Endometrial microvascular endothelial cells (primary cell): ENCODE data around the gene MSH2. TPM values are rescaled to one million over a fixed set of nuclear protein-coding genes. Genes with fewer than 3 reads are reported as not detected.
"Not testable (repeated sequence)": the region's sequence is repeated elsewhere in the genome, so short reads cannot be mapped to it uniquely, and the experiment has no call there.

Experiments
- in situ Hi-C: cut with HindIII; loops from 2 replicates; pipeline ENCODE4 v1.10.0; 2017; ENCODE audit warnings: low sequenced_read_pairs, low pct_unique_long_range_greater_than_20kb; ENCODE audit errors: inconsistent ontology term
- total RNA-seq: library from RNA; depleted of rRNA; stranded (reverse); fragments of >200 nt; gene quantifications from one replicate; pipeline ENCODE4 v1.2.3, GENCODE V29; 2015; ENCODE audit errors: inconsistent ontology term

Gene MSH2
- 36.1 TPM for total RNA-seq

DNA sequence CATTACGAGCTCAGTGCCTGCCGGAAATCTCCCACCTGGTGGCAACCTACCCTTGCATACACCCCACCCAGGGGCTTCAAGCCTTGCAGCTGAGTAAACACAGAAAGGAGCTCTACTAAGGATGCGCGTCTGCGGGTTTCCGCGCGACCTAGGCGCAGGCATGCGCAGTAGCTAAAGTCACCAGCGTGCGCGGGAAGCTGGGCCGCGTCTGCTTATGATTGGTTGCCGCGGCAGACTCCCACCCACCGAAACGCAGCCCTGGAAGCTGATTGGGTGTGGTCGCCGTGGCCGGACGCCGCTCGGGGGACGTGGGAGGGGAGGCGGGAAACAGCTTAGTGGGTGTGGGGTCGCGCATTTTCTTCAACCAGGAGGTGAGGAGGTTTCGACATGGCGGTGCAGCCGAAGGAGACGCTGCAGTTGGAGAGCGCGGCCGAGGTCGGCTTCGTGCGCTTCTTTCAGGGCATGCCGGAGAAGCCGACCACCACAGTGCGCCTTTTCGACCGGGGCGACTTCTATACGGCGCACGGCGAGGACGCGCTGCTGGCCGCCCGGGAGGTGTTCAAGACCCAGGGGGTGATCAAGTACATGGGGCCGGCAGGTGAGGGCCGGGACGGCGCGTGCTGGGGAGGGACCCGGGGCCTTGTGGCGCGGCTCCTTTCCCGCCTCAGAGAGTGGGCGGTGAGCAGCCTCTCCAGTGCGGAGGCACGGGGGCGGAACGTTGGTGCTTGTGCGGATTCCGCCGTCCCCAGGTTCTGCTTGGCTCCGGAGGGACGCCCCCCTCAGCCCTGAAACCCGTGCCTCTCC is at the start of gene MSH2:
TSS of gene MSH2 (plus strand) at position 352 of the 804 bp plus-strand sequence. CDS start at position 388, 36 bp downstream.
- in situ Hi-C loops: no loop called here

- in situ Hi-C loops: no loop called here
Observed at GRCh38 chr2:47354013-47354847, 48.7 kb upstream of the MSH2 start.

GRCh38 chr2:47354848-47355204 is 48.1 kb upstream of the MSH2 start:
- in situ Hi-C loops: no loop called here

DNA sequence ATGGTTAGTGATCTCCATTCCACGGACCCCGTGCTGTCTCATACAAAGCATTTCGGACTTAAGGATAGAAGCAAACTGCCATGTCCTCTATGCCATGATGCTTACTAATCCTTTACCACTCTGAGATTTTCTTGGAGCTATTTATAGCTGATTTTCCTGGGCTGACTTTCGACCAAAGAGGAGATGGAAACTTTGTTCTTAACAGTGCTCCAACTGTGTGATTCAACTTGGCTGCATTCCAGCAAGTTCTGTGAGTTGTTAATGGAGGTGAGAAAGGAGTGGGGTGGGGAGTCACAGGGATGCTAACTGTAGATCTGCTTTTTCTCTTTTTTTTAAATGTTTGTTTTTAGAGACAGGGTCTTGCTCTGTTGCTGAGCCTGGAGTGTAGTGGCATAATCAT is 45.5 kb upstream of the MSH2 start:
- in situ Hi-C loops: no loop called here

- in situ Hi-C loops: no loop called here
Observed at GRCh38 chr2:47359375-47359868, 43.5 kb upstream of the MSH2 start.

DNA sequence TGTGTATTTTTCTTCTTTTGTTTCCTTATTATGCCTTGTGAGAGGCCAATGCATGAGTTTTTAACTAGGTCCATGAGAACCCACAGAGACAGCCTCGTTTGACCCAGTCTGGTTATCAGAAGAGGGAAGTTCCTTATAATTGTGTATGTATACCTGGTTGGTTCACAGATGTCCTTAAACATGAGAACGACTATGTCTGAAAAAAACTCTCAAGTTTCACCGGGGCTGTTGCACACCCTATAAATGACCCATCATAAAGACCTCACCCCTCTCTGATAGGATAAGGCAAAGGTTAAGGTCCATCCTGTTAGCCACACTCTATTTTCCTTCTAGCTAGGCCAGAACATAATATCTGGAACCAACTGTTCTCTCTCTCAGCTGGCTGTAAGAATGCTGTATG is 42.7 kb upstream of the MSH2 start:
- in situ Hi-C loops: no loop called here

DNA sequence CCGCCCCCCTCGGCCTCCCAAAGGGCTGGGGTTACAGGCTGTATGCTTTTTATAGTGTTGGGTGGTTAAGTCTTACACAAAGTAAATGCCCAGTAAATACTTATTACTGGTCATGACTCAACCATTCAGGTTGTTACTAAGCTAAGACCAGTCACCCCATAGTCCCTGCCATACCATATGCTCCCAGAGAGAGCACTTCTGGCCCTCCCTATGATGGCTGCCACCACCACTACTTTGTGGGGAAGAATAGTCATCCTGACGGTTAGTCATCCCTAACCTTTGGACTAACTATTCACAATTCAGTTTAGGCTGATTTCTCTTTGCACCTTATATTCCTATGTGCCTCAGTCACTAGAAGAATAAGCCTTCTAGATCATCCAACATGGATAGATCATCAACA is 42.0 kb upstream of the MSH2 start:
- in situ Hi-C loops: no loop called here

GRCh38 chr2:47361505-47362229 is 41.3 kb upstream of the MSH2 start:
- in situ Hi-C loops: not testable (repeated sequence)

GRCh38 chr2:47373747-47374146 is 29.2 kb upstream of the MSH2 start:
- in situ Hi-C loops: no loop called here

GRCh38 chr2:47375307-47375706 is 27.6 kb upstream of the MSH2 start:
- in situ Hi-C loops: no loop called here

GRCh38 chr2:47379384-47379783 is 23.6 kb upstream of the MSH2 start:
- in situ Hi-C loops: no loop called here

- in situ Hi-C loops: no loop called here
Observed at GRCh38 chr2:47381408-47381807, 21.5 kb upstream of the MSH2 start.

DNA sequence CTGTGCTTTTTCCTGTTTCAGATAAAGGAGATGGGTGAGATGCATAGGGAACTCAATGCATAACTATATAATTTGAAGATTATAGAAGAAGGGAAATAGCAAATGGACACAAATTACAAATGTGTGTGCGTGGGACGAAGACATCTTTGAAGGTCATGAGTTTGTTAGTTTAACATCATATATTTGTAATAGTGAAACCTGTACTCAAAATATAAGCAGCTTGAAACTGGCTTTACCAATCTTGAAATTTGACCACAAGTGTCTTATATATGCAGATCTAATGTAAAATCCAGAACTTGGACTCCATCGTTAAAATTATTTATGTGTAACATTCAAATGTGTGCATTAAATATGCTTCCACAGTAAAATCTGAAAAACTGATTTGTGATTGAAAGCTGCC is 16.4 kb upstream of the MSH2 start:
- in situ Hi-C loops: no loop called here

GRCh38 chr2:47388888-47389287 is 14.1 kb upstream of the MSH2 start:
- in situ Hi-C loops: no loop called here

DNA sequence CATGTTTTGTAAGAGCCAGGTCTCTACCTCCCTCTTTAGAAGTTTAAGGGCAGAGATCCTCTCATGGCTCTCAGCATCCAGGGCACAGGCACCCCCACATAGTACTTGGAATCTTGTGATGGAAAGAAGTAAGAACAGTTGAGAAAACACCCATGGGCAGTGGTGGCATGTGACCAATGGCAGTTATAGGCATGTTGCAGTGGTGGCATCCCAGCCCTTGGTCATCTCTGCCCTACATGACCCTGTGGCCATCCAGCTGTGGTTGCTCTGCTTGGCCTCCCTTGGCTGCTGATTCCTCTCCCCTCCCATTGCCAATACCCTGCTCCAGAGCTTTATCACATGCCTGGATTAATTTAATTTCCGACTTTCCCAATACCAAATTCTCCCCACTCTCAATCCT is 13.3 kb upstream of the MSH2 start:
- in situ Hi-C loops: no loop called here

DNA sequence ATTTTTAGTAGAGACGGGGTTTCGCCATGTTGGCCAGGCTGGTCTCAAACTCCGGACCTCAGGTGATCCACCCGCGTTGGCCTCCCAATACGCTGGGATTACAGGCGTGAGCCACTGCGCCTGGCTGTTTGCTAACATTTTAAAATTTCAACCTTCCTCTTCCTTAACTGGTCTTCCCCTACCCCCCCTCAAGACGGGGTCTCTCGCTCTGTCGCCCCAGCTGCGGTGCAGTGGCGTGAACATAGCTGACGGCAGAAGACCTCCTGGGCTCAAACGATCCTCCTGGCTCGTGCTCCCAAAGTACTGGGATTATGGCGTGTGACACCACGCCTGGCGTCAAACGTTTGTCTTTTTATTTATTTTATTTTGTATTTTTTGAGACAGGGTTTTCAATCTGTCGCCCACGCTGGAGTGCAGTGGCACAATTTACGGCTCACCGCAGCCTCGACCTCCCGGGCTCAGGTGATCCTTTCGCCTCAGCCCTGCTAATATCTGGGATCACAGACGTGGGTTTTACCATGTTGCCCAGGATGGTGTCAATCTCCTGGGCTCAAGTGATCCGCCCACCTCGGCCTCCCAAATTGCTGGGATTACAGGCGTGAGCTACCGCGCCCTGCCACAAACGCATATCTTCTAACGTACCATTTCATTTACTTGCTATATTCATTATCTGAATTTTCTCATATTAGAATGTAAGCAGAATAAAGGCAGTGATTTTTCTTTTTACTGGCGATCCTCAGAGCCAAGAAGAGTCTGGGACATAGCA is 984 bp upstream of the MSH2 start:
- in situ Hi-C loops: no loop called here

- in situ Hi-C loops: no loop called here
Observed at GRCh38 chr2:47402555-47402804, 476 bp upstream of the MSH2 start.

DNA sequence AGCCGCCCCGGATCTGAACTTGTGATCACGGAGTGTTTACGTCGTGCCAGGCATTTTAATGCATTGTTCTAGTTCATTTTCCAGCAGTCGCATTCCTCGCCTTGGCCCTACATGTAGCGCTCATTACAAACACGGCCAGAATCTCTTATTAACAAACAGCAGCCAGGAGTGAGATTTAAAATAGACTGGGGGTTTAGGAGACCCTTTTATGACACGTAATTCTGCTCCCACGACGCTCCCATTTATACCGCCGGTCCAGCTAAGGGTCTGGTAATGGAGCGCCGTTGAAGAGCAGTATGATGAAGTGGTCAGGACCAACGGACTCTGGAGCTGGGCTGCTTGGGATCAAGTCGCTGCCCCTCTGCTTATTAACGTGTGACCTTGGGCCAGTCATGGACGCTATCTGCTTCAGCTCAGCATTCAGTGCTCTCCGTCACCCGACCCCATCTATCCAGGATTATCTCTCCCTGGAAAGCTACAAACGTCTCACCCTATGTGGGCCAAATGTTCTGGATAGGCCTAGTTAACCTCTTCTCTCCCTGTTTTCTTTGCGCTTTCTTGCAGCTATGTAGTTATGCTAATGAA is 745 bp downstream of the MSH2 start:
- in situ Hi-C loops: no loop called here

- in situ Hi-C loops: no loop called here
Observed at GRCh38 chr2:47404356-47404755, 1.4 kb downstream of the MSH2 start.
